GM20431 (cell line): ENCODE results near the gene PLCD3.

Experiments
- in situ Hi-C: fragments of 300-500 bp; cut with MseI, MboI; formaldehyde crosslinking; loops from one replicate; pipeline ENCODE4 v1.15.0; 2020; ENCODE audit warnings: low sequenced_read_pairs; ENCODE audit not compliant: unreplicated experiment

PLCD3 gene

GRCh38 chr17:45108051-45108450 is 24.3 kb downstream of the PLCD3 start:
- in situ Hi-C loops, result loop anchor here (25.0 kb wide), 1 partner anchor 196 kb away; the partner anchor contains the start of gene GFAP

DNA sequence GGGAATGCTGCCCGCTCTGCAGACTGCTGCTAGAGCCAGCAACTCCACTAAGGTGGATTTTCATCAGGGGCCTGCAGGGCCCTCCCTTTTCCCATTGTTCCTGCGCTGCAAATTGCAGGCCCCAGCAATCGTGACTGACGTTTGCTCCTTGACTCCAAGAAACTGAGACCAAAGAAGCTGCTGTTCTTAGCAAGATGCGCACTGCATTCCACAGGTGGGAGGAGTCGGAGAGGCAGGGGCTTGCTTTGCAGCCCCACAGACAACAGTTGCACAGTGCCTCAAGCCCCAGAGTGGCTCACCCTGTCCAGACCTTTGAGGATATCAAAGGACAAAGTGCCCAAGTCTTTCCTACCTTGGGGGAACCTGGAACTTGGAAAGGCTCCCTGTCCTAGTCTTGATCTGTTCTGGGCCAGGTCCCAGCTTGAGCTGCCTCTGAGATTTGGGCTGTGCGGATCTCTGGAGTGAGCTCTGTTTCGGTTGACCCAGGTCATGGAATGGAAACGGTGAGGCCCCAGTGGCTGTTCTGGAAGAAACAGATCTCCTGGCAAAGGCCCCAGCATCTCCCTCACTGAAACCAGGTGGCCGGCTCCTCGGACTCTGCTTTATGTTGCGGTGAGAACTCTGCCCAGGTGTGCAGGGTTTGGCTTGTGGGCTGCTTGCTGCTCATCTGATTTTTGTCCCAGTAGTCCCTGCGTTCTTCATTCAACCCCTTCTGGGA is 24.9 kb downstream of the PLCD3 start:
- in situ Hi-C loops, result loop anchor here (25.0 kb wide), 1 partner anchor 195 kb away; the partner anchor contains the start of gene GFAP

GRCh38 chr17:45106582-45106981 is 25.7 kb downstream of the PLCD3 start:
- in situ Hi-C loops, result loop anchor here (25.0 kb wide), 1 partner anchor 194 kb away; the partner anchor contains the start of gene GFAP

GRCh38 chr17:45106096-45106495 is 26.2 kb downstream of the PLCD3 start:
- in situ Hi-C loops, result loop anchor here (25.0 kb wide), 1 partner anchor 194 kb away; the partner anchor contains the start of gene GFAP

GRCh38 chr17:45104907-45105624 is 27.2 kb downstream of the PLCD3 start:
- in situ Hi-C loops, result loop anchor here (25.0 kb wide), 1 partner anchor 193 kb away; the partner anchor contains the start of gene GFAP

DNA sequence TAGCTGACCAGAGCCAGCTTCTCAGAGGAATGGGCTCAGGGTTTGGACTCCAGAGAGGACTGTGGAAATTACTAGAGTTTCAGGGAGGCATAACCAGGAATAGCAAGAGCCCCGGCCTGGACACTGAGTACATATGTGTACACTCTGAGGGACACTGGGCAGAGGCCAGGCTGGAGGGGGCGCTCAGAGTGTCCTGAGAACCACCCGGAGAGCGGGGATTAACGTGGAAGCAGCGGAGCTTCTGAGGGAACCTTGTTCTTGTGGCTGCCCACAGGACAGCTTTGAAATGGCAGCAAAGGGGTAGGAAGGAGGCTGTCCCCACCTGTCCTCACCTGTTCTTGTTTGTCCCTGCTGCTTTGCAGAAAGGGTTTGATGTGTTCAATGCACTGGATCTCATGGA is 27.8 kb downstream of the PLCD3 start:
- in situ Hi-C loops, result loop anchor here (25.0 kb wide), 1 partner anchor 192 kb away; the partner anchor contains the start of gene GFAP

DNA sequence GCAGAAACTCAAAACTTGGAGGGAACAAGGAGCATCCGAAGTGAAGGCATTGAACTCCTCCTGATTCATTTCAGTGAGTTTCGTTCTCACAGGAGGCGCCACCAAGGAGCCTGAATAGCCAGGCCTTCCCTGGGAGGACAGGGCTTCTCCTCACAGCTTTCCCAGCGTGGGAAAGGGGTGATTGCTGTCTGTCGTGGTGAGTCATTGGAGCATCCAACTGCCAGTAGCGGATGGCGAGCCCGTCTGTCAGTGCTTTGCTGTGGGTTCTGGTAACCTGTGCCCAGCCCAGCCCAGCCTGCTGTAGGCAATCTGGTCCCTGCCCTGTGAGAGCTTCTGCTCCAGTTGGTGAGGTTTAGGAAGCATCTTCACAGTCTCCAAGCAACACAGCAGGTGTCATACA is 28.3 kb downstream of the PLCD3 start:
- in situ Hi-C loops, result loop anchor here (25.0 kb wide), 1 partner anchor 192 kb away; the partner anchor contains the start of gene GFAP

DNA sequence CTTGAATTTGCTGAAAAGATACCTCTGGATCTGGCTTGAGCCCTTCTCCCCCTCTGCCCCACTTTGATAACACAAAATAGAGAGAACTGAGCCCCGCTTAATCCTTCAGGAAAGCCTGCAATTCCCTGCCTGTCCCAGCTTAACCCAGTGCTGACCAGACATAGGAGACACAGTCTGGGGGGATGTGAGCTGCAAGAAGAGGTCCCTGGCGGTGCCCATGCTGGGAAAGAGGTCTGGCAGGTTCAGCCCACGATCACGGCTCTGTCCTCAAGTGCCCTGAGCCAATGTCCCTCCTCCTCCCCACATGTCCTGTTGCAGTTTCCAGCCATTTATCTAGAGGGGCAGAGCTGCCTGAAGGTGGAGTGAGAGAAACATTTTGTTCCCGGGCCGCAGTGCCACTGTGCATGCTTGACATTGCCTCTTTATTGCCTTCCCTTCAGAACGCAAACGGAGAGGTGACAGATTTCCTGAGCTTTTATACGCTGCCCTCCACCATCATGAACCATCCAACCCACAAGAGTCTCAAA is 29.0 kb downstream of the PLCD3 start:
- in situ Hi-C loops, result loop anchor here (25.0 kb wide), 1 partner anchor 191 kb away; the partner anchor contains the start of gene GFAP

DNA sequence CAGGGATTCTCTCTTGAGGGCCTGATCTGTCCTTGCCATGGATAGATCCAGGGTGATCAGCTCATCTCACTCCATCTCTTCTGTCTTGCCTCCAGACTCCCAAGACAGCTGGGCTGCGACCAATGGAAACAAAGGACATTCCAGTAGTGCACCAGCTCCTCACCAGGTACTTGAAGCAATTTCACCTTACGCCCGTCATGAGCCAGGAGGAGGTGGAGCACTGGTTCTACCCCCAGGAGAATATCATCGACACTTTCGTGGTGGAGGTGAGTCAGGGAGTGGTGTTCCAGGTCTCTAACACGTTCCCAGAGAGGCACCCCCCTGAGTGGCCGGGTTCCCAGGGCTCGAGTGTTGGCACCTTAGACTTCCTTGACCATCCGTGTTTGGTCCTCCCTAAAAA is 29.5 kb downstream of the PLCD3 start:
- in situ Hi-C loops, result loop anchor here (25.0 kb wide), 1 partner anchor 191 kb away; the partner anchor contains the start of gene GFAP

DNA sequence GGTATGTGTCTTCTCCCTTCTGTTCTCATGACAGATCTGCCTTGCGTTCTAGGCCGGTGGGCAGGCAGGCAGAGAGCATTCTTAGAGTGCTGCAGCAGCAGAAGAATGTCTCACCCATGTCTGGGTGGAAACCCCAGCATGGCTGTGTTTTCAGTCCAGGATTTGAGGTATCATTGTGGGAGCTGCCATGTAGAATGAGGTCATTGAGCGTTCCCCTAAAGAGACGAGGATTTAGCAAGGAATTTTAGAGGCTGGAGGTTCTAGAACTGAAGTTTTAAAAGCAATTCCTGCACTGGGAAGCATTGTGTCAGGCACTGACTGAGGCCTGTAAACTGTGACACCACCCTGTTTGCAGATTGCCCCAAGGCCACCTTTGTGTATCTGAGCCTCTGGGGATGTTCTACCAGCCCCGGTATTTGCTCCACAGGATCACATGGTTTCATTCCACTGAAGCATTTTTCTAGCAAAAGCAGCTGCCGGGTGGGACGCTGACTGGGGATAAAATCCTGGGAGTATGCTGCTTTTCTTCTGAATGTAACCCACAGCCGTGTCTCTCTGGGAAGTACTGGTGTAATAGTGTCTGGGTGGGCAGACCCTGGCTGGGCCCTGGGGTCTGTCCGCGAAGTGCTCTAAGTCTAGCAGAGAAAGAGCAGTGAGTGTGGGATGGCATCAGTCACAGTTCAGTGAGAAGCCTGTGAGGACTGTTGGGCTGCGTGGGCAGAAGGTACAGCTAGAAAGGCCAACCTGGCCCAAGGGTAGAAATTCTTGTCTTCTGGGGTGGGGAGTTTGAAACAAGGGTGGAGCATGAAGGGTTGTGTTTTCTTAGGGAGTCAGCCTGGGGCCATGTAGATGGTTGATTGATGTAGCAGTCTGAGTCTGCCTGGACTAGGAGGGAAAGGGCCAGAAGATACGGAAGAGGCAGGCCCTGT is 30.2 kb downstream of the PLCD3 start:
- in situ Hi-C loops, result loop anchor here (25.0 kb wide), 1 partner anchor 190 kb away; the partner anchor contains the start of gene GFAP

GRCh38 chr17:45101546-45101882 is 30.8 kb downstream of the PLCD3 start:
- in situ Hi-C loops, result loop anchor here (25.0 kb wide), 1 partner anchor 189 kb away; the partner anchor contains the start of gene GFAP

- in situ Hi-C loops, result no loop called here
Measured at GRCh38 chr17:45098869-45099616, 33.3 kb downstream of the PLCD3 start.

- in situ Hi-C loops, result no loop called here
Measured at GRCh38 chr17:45098081-45098868, 34.0 kb downstream of the PLCD3 start.

- in situ Hi-C loops, result no loop called here
Measured at GRCh38 chr17:45096926-45097325, 35.4 kb downstream of the PLCD3 start.

DNA sequence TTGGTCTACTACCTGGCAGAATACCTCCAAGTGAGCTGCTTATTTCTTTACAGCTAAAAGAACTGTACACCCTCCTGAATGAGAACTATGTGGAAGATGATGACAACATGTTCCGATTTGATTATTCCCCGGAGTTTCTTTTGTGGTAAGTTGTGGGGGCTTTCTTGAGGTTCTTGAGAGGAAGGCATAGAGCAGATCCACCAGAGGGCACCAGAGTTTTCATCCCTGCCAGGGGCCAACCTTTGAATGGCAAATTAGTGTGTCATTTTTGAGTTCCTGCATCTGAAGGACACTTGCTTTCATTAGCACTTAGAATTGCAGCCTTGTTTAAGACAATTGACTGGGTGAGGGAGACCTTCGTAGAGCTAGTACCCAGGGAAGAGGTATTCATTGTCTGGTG is 36.2 kb downstream of the PLCD3 start:
- in situ Hi-C loops, result no loop called here

DNA sequence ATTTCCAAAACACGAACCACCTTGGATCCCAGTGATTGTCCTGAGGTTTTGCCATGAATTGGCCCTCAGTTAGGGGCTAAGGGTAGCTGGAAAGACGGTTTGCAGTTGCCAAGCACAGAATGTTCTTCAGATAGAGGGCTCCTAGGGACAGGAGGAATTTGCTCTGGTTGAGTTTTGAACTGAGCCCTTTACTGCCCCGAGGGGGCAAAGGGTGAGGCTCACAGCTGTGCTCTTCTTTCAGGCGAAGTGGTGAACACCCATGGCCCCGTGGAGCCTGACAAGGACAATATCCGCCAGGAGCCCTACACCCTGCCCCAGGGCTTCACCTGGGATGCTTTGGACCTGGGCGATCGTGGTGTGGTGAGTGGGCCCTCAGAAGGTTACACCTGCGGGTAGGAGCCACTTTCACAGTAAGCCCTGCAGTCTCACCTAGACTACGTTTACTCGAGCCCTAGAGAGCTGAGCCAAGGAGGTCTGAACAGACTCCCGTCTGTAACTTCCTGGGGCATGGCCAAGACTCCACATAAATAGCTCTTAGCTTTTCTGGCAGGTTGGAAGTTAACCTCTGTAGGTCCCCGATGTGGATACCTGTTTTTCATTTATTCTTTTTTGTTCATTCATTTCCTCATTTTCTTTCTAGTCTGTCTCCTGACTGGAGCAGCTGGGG is 38.7 kb downstream of the PLCD3 start:
- in situ Hi-C loops, result no loop called here

GRCh38 chr17:45092911-45093430 is 39.3 kb downstream of the PLCD3 start:
- in situ Hi-C loops, result no loop called here
